Measurements from ENCODE around the gene SOX5. TPM values are rescaled to one million over a fixed set of nuclear protein-coding genes. Genes with fewer than 3 reads are reported as not detected.

The SOX5 gene
- polyA plus RNA-seq, 1 donor = 7.1 TPM

DNA sequence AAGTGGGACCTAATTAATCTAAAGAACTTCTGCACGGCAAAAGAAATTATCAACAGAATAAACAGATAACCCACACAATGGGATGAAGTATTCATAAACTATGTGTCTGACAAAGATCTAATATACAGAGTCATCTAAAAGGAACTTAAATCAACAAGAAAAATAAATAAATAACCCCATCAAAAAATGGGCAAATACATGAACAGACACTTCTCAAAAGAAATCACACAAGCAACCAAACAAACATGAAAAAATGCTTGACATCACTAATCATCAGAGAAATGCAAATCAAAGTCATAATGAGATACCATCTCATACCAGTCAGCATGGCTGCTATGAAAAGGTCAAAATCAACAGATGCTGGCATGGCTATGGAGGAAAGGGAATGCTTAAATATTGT, 466.9 kb downstream of the SOX5 start:
- no peak for DNase-seq

Data from left kidney (tissue), 2 donors.